RWPE1 (cell line): ENCODE data around the gene POLR3A.

Source experiments
- CTCF ChIA-PET: fragments of 350-600 bp; sonication (Branson Sonifier 250); formaldehyde crosslinking; extraction: SDS; loops from one replicate; lab custom pipeline; 2021; lab: Yijun Ruan, JAX
- POLR2A ChIA-PET: fragments of 400-600 bp; formaldehyde crosslinking; extraction: SDS; loops from one replicate; lab custom pipeline; 2020; ENCODE audit warnings: antibody characterized with exemption; ENCODE audit not compliant: low non-redundant PET; lab: Yijun Ruan, JAX
- DNase-seq: peaks from one replicate; pipeline ENCODE4 v3.0.0; 2012; ENCODE audit warnings: low spot score
- H3K27ac ChIP-seq: fragments of 450-650 bp; 2 replicates; pipeline ENCODE4 v1.5.1; 2017
- TF ChIP-seq, protein P1 (sequence below): fragments of 450-650 bp; conservative IDR thresholded peaks from 2 replicates; pipeline ENCODE4 v1.5.1; 2017; ENCODE audit warnings: low read depth, mild to moderate bottlenecking

Gene POLR3A

DNA sequence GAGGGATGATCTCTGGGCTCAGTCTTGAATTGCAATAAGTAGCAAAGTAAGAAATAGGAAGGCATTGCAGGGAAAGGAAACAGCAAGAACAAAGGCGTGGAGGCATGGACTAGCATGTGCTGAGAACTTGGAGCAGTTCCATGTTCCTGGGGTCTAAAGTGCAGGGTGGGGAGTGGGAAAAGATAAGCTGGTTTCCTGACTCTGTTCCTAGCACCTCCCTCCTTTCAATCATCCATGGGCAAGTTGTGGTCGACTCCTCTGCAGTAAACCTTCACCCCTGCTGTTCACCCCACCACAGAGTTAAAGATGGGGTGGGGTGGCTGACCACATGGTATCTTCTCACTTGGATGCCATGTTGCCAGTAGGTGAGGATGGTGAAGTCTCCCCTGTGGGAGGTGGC is 33.9 kb upstream of the POLR3A start:
- H3K27ac ChIP-seq: no peak overlapping the region
- TF ChIP-seq, protein P1, sequence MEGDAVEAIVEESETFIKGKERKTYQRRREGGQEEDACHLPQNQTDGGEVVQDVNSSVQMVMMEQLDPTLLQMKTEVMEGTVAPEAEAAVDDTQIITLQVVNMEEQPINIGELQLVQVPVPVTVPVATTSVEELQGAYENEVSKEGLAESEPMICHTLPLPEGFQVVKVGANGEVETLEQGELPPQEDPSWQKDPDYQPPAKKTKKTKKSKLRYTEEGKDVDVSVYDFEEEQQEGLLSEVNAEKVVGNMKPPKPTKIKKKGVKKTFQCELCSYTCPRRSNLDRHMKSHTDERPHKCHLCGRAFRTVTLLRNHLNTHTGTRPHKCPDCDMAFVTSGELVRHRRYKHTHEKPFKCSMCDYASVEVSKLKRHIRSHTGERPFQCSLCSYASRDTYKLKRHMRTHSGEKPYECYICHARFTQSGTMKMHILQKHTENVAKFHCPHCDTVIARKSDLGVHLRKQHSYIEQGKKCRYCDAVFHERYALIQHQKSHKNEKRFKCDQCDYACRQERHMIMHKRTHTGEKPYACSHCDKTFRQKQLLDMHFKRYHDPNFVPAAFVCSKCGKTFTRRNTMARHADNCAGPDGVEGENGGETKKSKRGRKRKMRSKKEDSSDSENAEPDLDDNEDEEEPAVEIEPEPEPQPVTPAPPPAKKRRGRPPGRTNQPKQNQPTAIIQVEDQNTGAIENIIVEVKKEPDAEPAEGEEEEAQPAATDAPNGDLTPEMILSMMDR: no peak
- no peak for DNase-seq
- ChIA-PET CTCF (interaction anchor here (0.5 to 1.2 kb wide), 4 partner anchors 11 to 1159 kb away, joined by 3 to 7 read pairs (median 5); no protein-coding TSS in a partner anchor), POLR2A (no interaction called here)

GRCh38 chr10:78062296-78062695 is 33.0 kb upstream of the POLR3A start:
- CTCF ChIA-PET: interaction anchor here (1.2 kb wide), 1 partner anchor 12 kb away, joined by 4 read pairs; no protein-coding TSS in a partner anchor

DNA sequence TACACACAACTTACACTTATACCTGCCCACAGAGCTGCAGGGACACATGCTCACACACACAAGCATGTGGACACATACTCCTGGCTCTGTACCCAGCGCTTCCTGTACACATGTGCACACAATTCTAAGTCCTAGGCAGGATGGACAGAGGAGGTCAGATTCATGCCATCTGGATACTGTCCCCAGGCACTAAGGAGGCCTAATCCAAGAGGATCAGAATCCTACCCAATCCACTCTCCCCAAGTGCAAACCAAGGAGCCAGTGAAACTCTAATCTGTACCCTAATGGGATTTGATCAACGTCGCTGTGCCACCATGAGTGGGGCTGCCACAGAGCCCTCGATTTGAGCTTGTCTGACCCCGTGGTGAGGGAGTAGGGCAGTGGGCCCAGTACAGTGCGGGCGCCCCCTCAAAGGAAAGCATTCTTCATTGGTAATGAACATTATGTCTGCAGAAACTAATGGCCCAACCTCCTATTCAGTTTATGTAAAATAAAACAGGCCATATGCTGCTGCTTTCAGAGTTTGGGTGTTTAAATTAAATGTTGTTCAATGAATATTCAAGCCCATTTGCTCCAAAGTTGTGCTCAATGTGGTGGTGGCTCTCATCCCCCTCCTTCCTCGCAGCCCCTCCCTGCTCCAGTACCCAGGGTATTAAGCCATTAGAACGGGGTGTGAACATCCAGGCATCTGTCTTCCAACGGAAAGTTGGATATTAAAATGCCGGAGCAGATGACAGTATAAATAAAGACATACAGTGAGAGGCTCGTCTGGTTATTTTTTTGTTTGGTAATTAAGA is 30.8 kb upstream of the POLR3A start:
- H3K27ac ChIP-seq: no peak overlapping the region
- TF ChIP-seq, protein P1: no peak
- DNase-seq: no peak
- ChIA-PET CTCF (interaction anchor here (0.7 kb wide), 1 partner anchor 26 kb away, joined by 6 read pairs; no protein-coding TSS in a partner anchor), POLR2A (no interaction called here)

More at GRCh38 chr10:78062296-78062695, 33.0 kb upstream of the POLR3A start:
- POLR2A ChIA-PET: no interaction called here
- TF ChIP-seq, protein P1: no peak
- H3K27ac ChIP-seq: no peak overlapping the region
- no peak for DNase-seq

GRCh38 chr10:78058562-78058961 is 29.2 kb upstream of the POLR3A start:
- TF ChIP-seq, protein P1: no peak
- POLR2A ChIA-PET: no interaction called here
- CTCF ChIA-PET: interaction anchor here (1.6 kb wide), 1 partner anchor 11 kb away, joined by 3 read pairs; no protein-coding TSS in a partner anchor
- no peak for DNase-seq
- H3K27ac ChIP-seq: no peak overlapping the region

GRCh38 chr10:78053211-78053868 is 24.0 kb upstream of the POLR3A start:
- DNase-seq: no peak
- H3K27ac ChIP-seq: no peak overlapping the region
- POLR2A ChIA-PET: interaction anchor here (0.5 kb wide), 1 partner anchor 636 kb away, joined by 3 read pairs; no protein-coding TSS in a partner anchor
- CTCF ChIA-PET: interaction anchor here (0.6 kb wide), 1 partner anchor 314 kb away, joined by 4 read pairs; no protein-coding TSS in a partner anchor
- TF ChIP-seq, protein P1: no peak

DNA sequence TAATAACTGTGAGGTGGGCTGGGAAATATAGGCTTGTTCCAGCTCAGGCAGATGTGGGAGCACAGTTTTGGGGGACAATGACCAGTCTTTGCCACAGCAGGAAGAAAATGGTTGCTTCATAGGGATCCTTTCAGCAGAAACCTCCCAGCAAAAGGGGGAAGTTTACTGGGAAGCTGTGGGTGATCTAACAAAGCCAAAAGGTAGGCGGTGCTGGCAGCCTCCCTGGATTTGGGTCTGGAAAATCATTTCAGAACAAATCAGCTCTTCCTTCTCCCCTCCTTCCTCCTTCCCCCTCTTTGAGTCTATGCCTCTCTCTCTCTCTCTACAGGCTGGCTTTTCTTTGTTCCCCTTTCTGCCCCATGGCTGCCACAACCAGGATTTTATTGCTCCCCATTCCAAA is 20.5 kb upstream of the POLR3A start:
- TF ChIP-seq, protein P1: no peak
- POLR2A ChIA-PET: interaction anchor here (1.1 kb wide), 1 partner anchor 16 kb away, joined by 3 read pairs; no protein-coding TSS in a partner anchor

More for the DNA sequence above, 20.5 kb upstream of the POLR3A start:
- DNase-seq: no peak
- CTCF ChIA-PET: interaction anchor here (1.5 kb wide), 1 partner anchor 1145 kb away, joined by 4 read pairs; no protein-coding TSS in a partner anchor
- no peak overlapping the region for H3K27ac ChIP-seq
